ENCODE data around the gene LRRC7.

Gene LRRC7

DNA sequence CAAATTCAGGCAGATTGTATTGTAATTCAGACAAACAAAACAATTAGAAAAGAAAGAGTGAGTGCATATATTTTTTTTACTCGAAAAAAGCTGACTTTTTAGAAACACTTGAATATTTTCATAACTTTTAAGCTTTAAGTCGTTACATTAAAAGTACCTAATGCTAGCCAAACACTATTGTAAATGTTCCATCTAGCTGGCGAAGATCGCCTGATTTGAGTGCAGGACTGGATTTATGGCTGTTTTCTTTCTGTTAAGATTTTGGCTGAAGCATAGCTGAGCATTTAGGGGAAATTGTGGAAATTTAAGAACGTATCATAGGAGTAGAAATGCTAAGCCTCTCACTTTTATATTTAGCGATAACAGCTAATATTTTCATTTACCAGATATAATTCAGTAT lies 24.6 kb downstream of the LRRC7 start:
- H3K27me3 ChIP-seq (ENCODE audit: insufficient read depth, low read depth, severe bottlenecking): no peaks in the 10 kb centered on the region
- H3K27ac ChIP-seq: no peak overlapping the region
- DNase-seq: no peak
- no peak for TF ChIP-seq CTCF (IDR thresholded peaks at IDR 0.05; ENCODE audit: low read depth, low read length)
- H3K36me3 ChIP-seq: no peaks in the 10 kb centered on the region
- H3K4me3 ChIP-seq (ENCODE audit: low read depth, low read length): no peak overlapping the region
- no peaks in the 10 kb centered on the region for H3K9me3 ChIP-seq (ENCODE audit: severe bottlenecking)

- H3K27me3 ChIP-seq (ENCODE audit: insufficient read depth, low read depth, severe bottlenecking): no peaks in the 10 kb centered on the region
- H3K36me3 ChIP-seq: no peaks in the 10 kb centered on the region
- TF ChIP-seq CTCF (IDR thresholded peaks at IDR 0.05; ENCODE audit: low read depth, low read length): no peak
- H3K27ac ChIP-seq: no peak overlapping the region
- no peak for DNase-seq
- no peaks in the 10 kb centered on the region for H3K9me3 ChIP-seq (ENCODE audit: severe bottlenecking)
- H3K4me3 ChIP-seq (ENCODE audit: low read depth, low read length): no peak overlapping the region
Observed at GRCh38 chr1:69595486-69595885, 27.8 kb downstream of the LRRC7 start.

DNA sequence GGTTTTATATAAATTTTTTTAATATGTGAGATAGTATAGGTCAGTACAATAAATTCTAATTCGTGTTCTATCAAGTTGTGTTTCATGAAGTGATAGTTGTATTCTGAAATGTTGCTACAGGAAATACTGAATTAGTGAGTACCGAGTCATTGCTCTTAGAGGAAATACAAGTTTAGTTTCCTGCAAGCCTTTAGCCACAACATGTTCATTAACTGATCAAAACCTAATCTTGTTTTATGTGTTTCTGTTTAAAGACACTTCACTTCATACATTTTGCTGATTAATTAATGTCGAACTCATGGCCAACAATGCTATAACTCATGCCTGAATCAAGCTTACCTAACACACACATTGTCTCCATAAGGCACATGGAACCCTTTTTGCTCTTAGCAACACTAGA lies 43.6 kb downstream of the LRRC7 start:
- H3K27me3 ChIP-seq (ENCODE audit: insufficient read depth, low read depth, severe bottlenecking): no peaks in the 10 kb centered on the region
- H3K9me3 ChIP-seq (ENCODE audit: severe bottlenecking): no peaks in the 10 kb centered on the region
- no peaks in the 10 kb centered on the region for H3K36me3 ChIP-seq
- no peak for DNase-seq
- TF ChIP-seq CTCF (IDR thresholded peaks at IDR 0.05; ENCODE audit: low read depth, low read length): no peak
- no peak overlapping the region for H3K27ac ChIP-seq
- no peak overlapping the region for H3K4me3 ChIP-seq (ENCODE audit: low read depth, low read length)

DNA sequence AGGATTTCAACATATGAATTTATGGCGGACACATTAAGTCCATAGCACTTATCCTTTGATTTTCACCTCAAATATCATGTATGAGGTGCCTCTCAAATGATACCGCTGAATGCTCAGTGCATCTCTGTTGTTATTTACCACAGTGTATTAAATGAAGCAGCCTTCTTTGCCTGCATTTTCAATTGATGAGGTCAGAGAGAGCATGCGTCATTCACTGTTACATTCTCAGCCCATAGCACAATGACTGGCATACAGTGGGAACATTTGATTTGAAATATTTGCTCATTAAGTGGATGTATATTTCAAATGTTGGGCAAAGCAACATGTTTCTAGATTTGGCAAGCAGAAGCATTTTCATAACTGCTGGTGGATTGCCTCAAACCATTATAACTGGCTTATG lies 45.7 kb downstream of the LRRC7 start:
- no peaks in the 10 kb centered on the region for H3K9me3 ChIP-seq (ENCODE audit: severe bottlenecking)
- no peaks in the 10 kb centered on the region for H3K27me3 ChIP-seq (ENCODE audit: insufficient read depth, low read depth, severe bottlenecking)
- no peak overlapping the region for H3K4me3 ChIP-seq (ENCODE audit: low read depth, low read length)
- no peak overlapping the region for H3K27ac ChIP-seq
- no peak for DNase-seq
- TF ChIP-seq CTCF (IDR thresholded peaks at IDR 0.05; ENCODE audit: low read depth, low read length): no peak
- no peaks in the 10 kb centered on the region for H3K36me3 ChIP-seq

- DNase-seq: no peak
- H3K4me3 ChIP-seq (ENCODE audit: low read depth, low read length): no peak overlapping the region
- no peak overlapping the region for H3K27ac ChIP-seq
- no peaks in the 10 kb centered on the region for H3K9me3 ChIP-seq (ENCODE audit: severe bottlenecking)
- H3K36me3 ChIP-seq: no peaks in the 10 kb centered on the region
- TF ChIP-seq CTCF (IDR thresholded peaks at IDR 0.05; ENCODE audit: low read depth, low read length): no peak
- H3K27me3 ChIP-seq (ENCODE audit: insufficient read depth, low read depth, severe bottlenecking): no peaks in the 10 kb centered on the region
Observed at GRCh38 chr1:69638673-69639072, 71.0 kb downstream of the LRRC7 start.

DNA sequence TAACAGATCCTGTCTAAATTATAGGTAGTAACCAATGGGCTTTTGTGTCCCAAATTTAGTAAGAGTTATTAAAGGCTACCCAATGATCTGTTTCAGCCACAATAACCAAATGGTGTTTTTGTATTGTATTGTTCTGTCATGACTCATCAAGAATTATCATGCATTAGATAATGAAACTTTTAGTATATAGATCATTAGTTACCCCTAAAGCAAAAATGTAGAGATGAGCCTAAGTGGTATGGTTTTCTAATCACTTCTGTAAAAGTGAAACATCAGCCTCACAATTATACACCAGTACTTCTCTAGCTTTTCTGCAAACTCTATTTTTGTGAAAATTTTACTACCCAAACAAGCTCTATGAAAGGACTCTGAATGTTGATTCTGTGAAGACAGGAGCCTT lies 71.4 kb downstream of the LRRC7 start:
- Histone ChIP-seq H3K27me3 (ENCODE audit: insufficient read depth, low read depth, severe bottlenecking) (no peaks in the 10 kb centered on the region), H3K36me3 (no peaks in the 10 kb centered on the region), H3K9me3 (ENCODE audit: severe bottlenecking) (no peaks in the 10 kb centered on the region), H3K4me3 (ENCODE audit: low read depth, low read length) (no peak overlapping the region), H3K27ac (no peak overlapping the region)
- no peak for TF ChIP-seq CTCF (IDR thresholded peaks at IDR 0.05; ENCODE audit: low read depth, low read length)
- DNase-seq: no peak
